ENCODE results near the gene GPRIN2.
"Not testable (repeated sequence)": the region's sequence is repeated elsewhere in the genome, so short reads cannot be mapped to it uniquely, and the experiment has no call there.

GPRIN2 gene

GRCh38 chr10:46516660-46517416, 39.6 kb downstream of the GPRIN2 start:
- no peak for DNase-seq

GRCh38 chr10:46515793-46516192, 40.7 kb downstream of the GPRIN2 start:
- DNase-seq: no peak

- no peak for DNase-seq
Measured at GRCh38 chr10:46515366-46515765, 41.1 kb downstream of the GPRIN2 start.

- no peak for DNase-seq
Measured at GRCh38 chr10:46514899-46515298, 41.6 kb downstream of the GPRIN2 start.

- DNase-seq: no peak
Measured at GRCh38 chr10:46514431-46514861, 42.0 kb downstream of the GPRIN2 start.

GRCh38 chr10:46513333-46513732, 43.1 kb downstream of the GPRIN2 start:
- not testable (repeated sequence) for DNase-seq

GRCh38 chr10:46512725-46513124, 43.7 kb downstream of the GPRIN2 start:
- not testable (repeated sequence) for DNase-seq

- DNase-seq: not testable (repeated sequence)
Measured at GRCh38 chr10:46512002-46512401, 44.5 kb downstream of the GPRIN2 start.
